Measurements from ENCODE around the gene DCK. TPM values are rescaled to one million over a fixed set of nuclear protein-coding genes. Genes with fewer than 3 reads are reported as not detected.
"Not testable (repeated sequence)": the region's sequence is repeated elsewhere in the genome, so short reads cannot be mapped to it uniquely, and the experiment has no call there.

The DCK gene
- total RNA-seq, 2 experiments from 2014 or later: 67.4 to 71.6 TPM

DNA sequence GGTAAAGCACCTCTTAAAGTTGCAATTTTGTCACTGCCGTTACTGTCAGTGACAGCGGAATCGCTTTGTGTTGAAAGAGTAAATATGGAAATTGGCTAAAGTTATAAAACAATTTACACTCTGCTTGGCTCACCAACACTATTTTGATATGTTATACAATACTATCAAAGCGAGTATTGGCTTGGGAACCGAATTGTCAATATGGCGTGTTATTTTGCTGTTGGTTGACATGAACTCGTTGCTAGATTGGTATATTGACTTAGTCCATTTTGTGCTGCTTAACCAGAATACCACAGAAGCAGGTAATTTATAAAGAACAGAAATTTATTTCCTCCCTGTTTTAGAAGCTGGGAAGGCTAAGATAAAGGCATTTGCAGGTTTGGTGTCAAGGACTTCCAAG is 58.6 kb downstream of the DCK start:
- H3K9me3 Mint-ChIP-seq: no peaks in the 10 kb centered on the region
- no peak overlapping the region for H3K27ac Mint-ChIP-seq
- H3K4me1 Mint-ChIP-seq: no peaks in the 10 kb centered on the region
- H3K36me3 Mint-ChIP-seq: no peaks in the 10 kb centered on the region
- ATAC-seq (ENCODE audit: low read depth) (no peak), DNase-seq (no peak)
- POLR2A ChIA-PET: no interaction called here
- H3K4me3 Mint-ChIP-seq: no peak overlapping the region
- H3K27me3 Mint-ChIP-seq: no peaks in the 10 kb centered on the region

- Mint-ChIP-seq H3K9me3 (no peaks in the 10 kb centered on the region), H3K36me3 (no peaks in the 10 kb centered on the region), H3K4me3 (no peak overlapping the region)
These were observed 59.3 kb downstream of the DCK start for GRCh38 chr4:71052716-71053115.

DNA sequence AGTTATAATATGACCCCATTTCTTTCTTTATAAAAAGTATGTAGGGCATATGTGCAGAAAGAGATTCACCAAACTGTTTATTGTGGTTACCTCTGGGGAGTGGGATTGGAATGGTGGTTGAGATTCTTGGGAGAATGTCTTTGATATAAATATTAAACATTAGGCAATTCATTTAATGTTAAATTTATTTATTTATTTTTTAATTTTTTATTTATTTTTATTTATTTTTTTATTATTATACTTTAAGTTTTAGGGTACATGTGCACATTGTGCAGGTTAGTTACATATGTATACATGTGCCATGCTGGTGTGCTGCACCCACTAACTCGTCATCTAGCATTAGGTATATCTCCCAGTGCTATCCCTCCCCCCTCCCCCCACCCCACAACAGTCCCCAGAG is 60.2 kb downstream of the DCK start:
- DNase-seq; H3K27ac Mint-ChIP-seq; H3K4me1 Mint-ChIP-seq; H3K27me3 Mint-ChIP-seq; H3K9me3 Mint-ChIP-seq; H3K4me3 Mint-ChIP-seq; H3K36me3 Mint-ChIP-seq; POLR2A ChIA-PET; ATAC-seq (ENCODE audit: low read depth): not testable (repeated sequence)

More at GRCh38 chr4:71052716-71053115, 59.3 kb downstream of the DCK start:
- POLR2A ChIA-PET: no interaction called here
- ATAC-seq (ENCODE audit: low read depth) (no peak), DNase-seq (no peak)
- H3K27me3 Mint-ChIP-seq: no peaks in the 10 kb centered on the region
- H3K4me1 Mint-ChIP-seq: no peaks in the 10 kb centered on the region
- no peak overlapping the region for H3K27ac Mint-ChIP-seq

GRCh38 chr4:71059573-71059972 is 66.1 kb downstream of the DCK start:
- H3K4me1 Mint-ChIP-seq; H3K27ac Mint-ChIP-seq; H3K36me3 Mint-ChIP-seq; POLR2A ChIA-PET; H3K9me3 Mint-ChIP-seq; H3K27me3 Mint-ChIP-seq; DNase-seq; ATAC-seq (ENCODE audit: low read depth); H3K4me3 Mint-ChIP-seq: not testable (repeated sequence)

DNA sequence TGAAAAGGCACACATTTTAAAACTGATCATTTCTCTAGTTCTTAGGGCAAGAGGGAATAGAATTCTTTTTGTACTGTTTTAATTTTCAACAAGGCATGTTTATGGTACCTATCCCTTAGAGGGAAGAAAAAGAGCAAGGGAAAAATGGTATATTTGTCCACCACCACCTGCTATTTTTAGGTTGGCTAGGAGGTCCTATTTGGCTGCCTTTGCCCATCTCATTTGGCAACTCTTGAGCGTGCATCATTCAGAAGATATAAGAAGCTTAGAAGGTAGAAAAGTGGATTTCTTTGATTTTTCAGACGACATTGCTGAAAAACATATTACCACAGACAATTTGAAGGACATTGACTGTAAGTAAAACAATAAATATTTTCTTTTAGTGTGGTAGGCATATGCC is 69.0 kb downstream of the DCK start:
- no peak overlapping the region for H3K4me3 Mint-ChIP-seq
- ATAC-seq (ENCODE audit: low read depth): no peak
- no peaks in the 10 kb centered on the region for H3K36me3 Mint-ChIP-seq
- POLR2A ChIA-PET: no interaction called here
- H3K27ac Mint-ChIP-seq: no peak overlapping the region
- no peaks in the 10 kb centered on the region for H3K9me3 Mint-ChIP-seq
- H3K4me1 Mint-ChIP-seq: no peaks in the 10 kb centered on the region
- no peak for DNase-seq
- peaks cover 2% of the 10 kb centered on the region for H3K27me3 Mint-ChIP-seq

GRCh38 chr4:71063711-71064110 is 70.3 kb downstream of the DCK start:
- H3K4me1 Mint-ChIP-seq: no peaks in the 10 kb centered on the region
- H3K4me3 Mint-ChIP-seq: no peak overlapping the region
- H3K27me3 Mint-ChIP-seq: peaks cover 2% of the 10 kb centered on the region
- no peaks in the 10 kb centered on the region for H3K9me3 Mint-ChIP-seq
- no peak overlapping the region for H3K27ac Mint-ChIP-seq
- no peak for ATAC-seq (ENCODE audit: low read depth)
- POLR2A ChIA-PET: no interaction called here
- no peaks in the 10 kb centered on the region for H3K36me3 Mint-ChIP-seq
- no peak for DNase-seq

DNA sequence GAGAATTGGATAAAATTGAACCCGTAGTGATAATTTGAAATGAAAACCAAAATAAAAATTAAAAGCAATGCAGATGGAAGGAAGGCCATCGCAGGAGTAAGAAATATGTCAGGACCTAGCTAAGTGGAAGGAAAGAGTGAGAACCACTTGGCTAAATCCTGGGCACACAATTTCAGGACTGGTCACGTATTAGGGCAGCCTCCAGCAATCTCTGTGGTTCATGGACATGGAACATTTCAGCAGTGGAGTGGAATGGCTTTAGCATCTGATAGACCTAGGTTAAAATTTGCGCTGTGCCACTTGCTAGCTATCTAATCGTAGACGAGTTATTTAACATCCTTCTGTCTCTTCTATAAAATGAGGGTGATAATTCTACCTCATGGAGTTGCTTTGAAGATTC is 71.1 kb downstream of the DCK start:
- H3K4me1 Mint-ChIP-seq: no peaks in the 10 kb centered on the region
- no peaks in the 10 kb centered on the region for H3K36me3 Mint-ChIP-seq
- no peak overlapping the region for H3K27ac Mint-ChIP-seq
- H3K4me3 Mint-ChIP-seq: no peak overlapping the region
- DNase-seq (no peak), ATAC-seq (ENCODE audit: low read depth) (no peak)
- H3K27me3 Mint-ChIP-seq: peaks cover 2% of the 10 kb centered on the region
- no peaks in the 10 kb centered on the region for H3K9me3 Mint-ChIP-seq
- POLR2A ChIA-PET: no interaction called here

- Mint-ChIP-seq H3K4me1 (no peaks in the 10 kb centered on the region), H3K36me3 (no peaks in the 10 kb centered on the region), H3K27me3 (peaks cover 6% of the 10 kb centered on the region), H3K9me3 (no peaks in the 10 kb centered on the region), H3K4me3 (no peak overlapping the region), H3K27ac (no peak overlapping the region)
- DNase-seq: no peak
- POLR2A ChIA-PET: no interaction called here
- ATAC-seq (ENCODE audit: low read depth): no peak
These were observed 72.6 kb downstream of the DCK start for GRCh38 chr4:71065991-71066510.

DNA sequence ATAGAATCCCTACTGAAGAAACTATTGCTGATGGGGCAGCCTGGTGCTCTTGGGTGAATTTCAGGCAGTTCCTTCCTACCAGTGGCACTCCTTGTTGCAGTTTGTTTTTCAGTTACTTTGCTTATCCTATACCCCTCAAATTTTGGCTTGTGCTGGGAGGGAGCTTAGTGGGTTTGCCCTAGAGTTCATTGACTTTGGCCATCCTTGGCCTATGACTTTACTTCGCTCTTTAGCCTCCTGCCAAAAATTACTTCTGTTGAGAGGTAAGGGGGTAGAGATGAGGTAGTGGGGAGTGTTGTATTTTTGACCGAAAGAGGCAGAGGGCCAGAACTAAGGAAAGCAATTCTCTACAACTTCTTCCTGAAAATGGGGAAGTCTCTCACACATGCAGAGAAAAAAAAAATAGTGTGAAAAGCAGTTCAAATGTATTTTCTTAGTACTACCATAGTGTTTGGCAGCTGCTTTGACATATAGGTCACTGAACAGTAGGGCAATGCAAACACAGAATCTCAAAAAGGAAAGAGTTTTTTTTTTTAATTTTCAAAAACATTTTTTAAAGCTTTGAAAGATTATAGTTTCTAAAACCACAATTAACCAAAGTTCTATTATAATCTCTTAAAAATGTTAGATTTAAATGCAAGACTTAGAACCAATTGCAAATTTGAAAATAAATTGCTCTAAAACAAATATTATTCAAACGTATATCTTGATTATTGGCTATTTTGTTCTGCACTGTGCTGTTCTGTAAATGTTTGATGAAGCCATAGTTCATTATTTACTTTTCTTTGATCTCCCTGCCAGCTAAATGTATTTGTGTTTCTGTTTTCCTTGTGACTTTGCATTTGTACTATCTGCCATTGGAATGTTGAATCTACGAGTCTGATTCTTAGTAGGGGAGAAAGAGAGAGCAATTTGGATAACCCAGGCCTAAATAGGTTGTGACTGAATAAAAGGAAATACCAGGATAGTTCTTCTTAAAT is 73.6 kb downstream of the DCK start:
- DNase-seq (no peak), ATAC-seq (ENCODE audit: low read depth) (no peak)
- peaks cover 5% of the 10 kb centered on the region for H3K27me3 Mint-ChIP-seq
- no peak overlapping the region for H3K27ac Mint-ChIP-seq
- no peaks in the 10 kb centered on the region for H3K4me1 Mint-ChIP-seq
- no peak overlapping the region for H3K4me3 Mint-ChIP-seq
- POLR2A ChIA-PET: no interaction called here
- H3K9me3 Mint-ChIP-seq: no peaks in the 10 kb centered on the region
- no peaks in the 10 kb centered on the region for H3K36me3 Mint-ChIP-seq

- no peak for ATAC-seq (ENCODE audit: low read depth)
- Mint-ChIP-seq H3K36me3 (no peaks in the 10 kb centered on the region), H3K27me3 (peaks cover 12% of the 10 kb centered on the region), H3K9me3 (no peaks in the 10 kb centered on the region), H3K27ac (no peak overlapping the region), H3K4me3 (no peak overlapping the region), H3K4me1 (no peaks in the 10 kb centered on the region)
- POLR2A ChIA-PET: no interaction called here
- DNase-seq: no peak
These were observed 75.6 kb downstream of the DCK start for GRCh38 chr4:71069063-71069462.

DNA sequence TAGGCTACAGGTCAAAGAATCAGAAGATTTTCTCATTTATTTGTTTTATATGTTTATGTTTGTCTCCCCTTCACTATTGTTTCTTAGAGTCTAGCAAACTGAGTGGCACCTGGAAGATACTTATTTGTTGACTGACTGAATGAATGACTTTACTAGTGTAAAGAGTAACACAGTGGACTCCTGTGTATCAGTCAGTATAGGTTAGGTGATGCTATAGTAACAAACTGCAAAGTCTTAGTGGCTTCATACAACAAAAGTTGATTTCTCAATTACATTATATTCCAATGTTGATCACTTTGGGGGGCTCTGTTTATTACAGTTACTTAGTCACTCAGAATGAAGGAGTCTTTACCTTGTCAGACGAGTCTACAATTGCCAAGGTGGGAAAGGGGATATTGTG is 76.6 kb downstream of the DCK start:
- Mint-ChIP-seq H3K27me3 (peaks cover 16% of the 10 kb centered on the region), H3K9me3 (no peaks in the 10 kb centered on the region), H3K36me3 (no peaks in the 10 kb centered on the region), H3K27ac (no peak overlapping the region), H3K4me1 (peaks cover 1% of the 10 kb centered on the region), H3K4me3 (no peak overlapping the region)
- POLR2A ChIA-PET: no interaction called here
- DNase-seq (no peak), ATAC-seq (ENCODE audit: low read depth) (no peak)

DNA sequence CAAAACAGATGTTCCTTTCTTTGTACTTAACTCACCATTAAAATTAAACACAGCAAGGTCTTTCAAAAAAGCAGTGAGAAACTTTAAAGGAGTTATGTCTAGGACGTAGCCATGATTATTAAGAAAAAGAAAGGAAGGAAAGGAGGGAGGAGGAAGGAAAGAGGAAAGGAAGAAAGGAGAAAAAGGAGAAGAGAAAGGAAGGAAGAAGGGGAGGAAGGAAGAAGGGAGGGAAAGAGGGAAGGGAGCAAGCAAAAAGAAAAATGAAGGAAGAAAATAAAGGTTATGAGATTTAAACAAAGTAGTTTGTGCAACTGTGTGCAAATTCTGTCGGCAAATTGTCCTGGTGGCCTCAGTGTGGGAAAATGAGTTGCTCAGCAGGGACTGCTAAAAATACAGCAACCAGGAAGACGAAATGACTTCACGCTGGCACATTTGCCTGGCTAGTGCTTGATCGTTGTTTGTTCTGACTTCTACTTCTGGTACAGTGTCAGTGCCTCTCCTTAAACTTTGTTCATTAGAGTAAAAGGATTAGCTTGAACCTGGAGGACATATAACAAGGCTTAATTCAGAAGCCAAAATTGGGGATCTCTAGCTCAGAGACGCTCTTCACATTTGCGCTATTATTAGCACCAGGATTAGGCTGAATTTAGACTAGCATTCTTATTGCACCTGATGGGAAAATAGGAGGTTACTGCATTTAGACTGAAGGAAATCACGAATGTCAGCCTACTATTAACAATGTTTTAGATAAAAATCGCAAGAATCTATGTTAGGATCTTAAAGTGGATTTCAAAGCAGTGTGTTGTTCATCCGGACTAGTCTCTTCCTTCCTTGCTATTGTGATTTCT is 81.2 kb downstream of the DCK start:
- H3K4me3 Mint-ChIP-seq: no peak overlapping the region
- DNase-seq: no peak
- no peak overlapping the region for H3K27ac Mint-ChIP-seq
- no peak for ATAC-seq (ENCODE audit: low read depth)
- no peaks in the 10 kb centered on the region for H3K9me3 Mint-ChIP-seq
- peaks cover 18% of the 10 kb centered on the region for H3K27me3 Mint-ChIP-seq
- H3K36me3 Mint-ChIP-seq: no peaks in the 10 kb centered on the region
- POLR2A ChIA-PET: no interaction called here
- peaks cover 1% of the 10 kb centered on the region for H3K4me1 Mint-ChIP-seq
